GM23338 (cell line): ENCODE results near the gene TKFC. TPM values are rescaled to one million over a fixed set of nuclear protein-coding genes. Genes with fewer than 3 reads are reported as not detected.

Experiments used
- ATAC-seq: fragments of 200-7000 bp; cut with Tn5 transposase; 3 replicates; pipeline ENCODE4 v1.9.1; 2020
- DNase-seq: peaks from one replicate; pipeline ENCODE4 v3.0.0-alpha.2; 2015; ENCODE audit warnings: low spot score
- H2AFZ ChIP-seq: fragments of 200-600 bp; sonication (generic); 2 replicates; pipeline ENCODE4 v1.8.0; 2016; ENCODE audit warnings: antibody characterized with exemption, mild to moderate bottlenecking, moderate library complexity
- H3F3A ChIP-seq: fragments of 200-600 bp; sonication (generic); replicated peaks from 2 replicates; pipeline ENCODE4 v1.8.0; 2017; ENCODE audit warnings: antibody characterized with exemption, mixed run types, low read depth
- H3K27ac ChIP-seq: fragments of 200-600 bp; sonication (generic); 2 replicates; pipeline ENCODE4 v1.6.1; 2016; ENCODE audit warnings: low read depth
- H3K27me3 ChIP-seq: fragments of 200-600 bp; sonication (generic); 2 replicates; pipeline ENCODE4 v1.8.0; 2016; ENCODE audit warnings: mild to moderate bottlenecking, mixed run types, moderate library complexity; ENCODE audit not compliant: insufficient read depth
- H3K36me3 ChIP-seq: fragments of 200-600 bp; sonication (generic); 2 replicates; pipeline ENCODE4 v1.8.0; 2016; ENCODE audit warnings: mild to moderate bottlenecking; ENCODE audit not compliant: insufficient read depth
- H3K4me1 ChIP-seq: fragments of 200-600 bp; sonication (generic); 2 replicates; pipeline ENCODE4 v1.8.0; 2016; ENCODE audit warnings: mild to moderate bottlenecking, moderate library complexity; ENCODE audit not compliant: insufficient read depth
- H3K4me2 ChIP-seq: fragments of 200-600 bp; sonication (generic); 2 replicates; pipeline ENCODE4 v1.7.1; 2017; ENCODE audit warnings: mixed run types
- H3K4me3 ChIP-seq: fragments of 200-600 bp; sonication (generic); 2 replicates; pipeline ENCODE4 v1.6.1; 2016; ENCODE audit warnings: mixed run types
- H3K79me2 ChIP-seq: fragments of 200-600 bp; sonication (generic); replicated peaks from 2 replicates; pipeline ENCODE4 v1.8.0; 2017; ENCODE audit warnings: mild to moderate bottlenecking; ENCODE audit not compliant: insufficient read depth
- H3K9me2 ChIP-seq: fragments of 200-600 bp; sonication (generic); 2 replicates; pipeline ENCODE4 v1.8.0; 2017; ENCODE audit not compliant: insufficient read depth
- H4K20me1 ChIP-seq: fragments of 200-600 bp; sonication (generic); replicated peaks from 2 replicates; pipeline ENCODE4 v1.8.0; 2017; ENCODE audit warnings: mild to moderate bottlenecking; ENCODE audit not compliant: insufficient read depth
- H3K27ac Mint-ChIP-seq: 2 replicates; pipeline ENCODE4 v1.8.0; 2020; ENCODE audit warnings: inconsistent platforms, mild to moderate bottlenecking, moderate library complexity, mixed read lengths
- H3K27me3 Mint-ChIP-seq: 3 replicates; pipeline ENCODE4 v1.8.0; 2022; ENCODE audit warnings: low read depth, mild to moderate bottlenecking, moderate library complexity, mixed read lengths, inconsistent platforms; ENCODE audit not compliant: insufficient read depth, poor library complexity
- H3K36me3 Mint-ChIP-seq: 3 replicates; pipeline ENCODE4 v1.8.0; 2021; ENCODE audit warnings: low read depth, mild to moderate bottlenecking, inconsistent platforms, moderate library complexity, mixed read lengths
- H3K4me1 Mint-ChIP-seq: 3 replicates; pipeline ENCODE4 v1.8.0; 2020; ENCODE audit warnings: mild to moderate bottlenecking, inconsistent platforms, mixed read lengths
- H3K4me3 Mint-ChIP-seq: 3 replicates; pipeline ENCODE4 v1.8.0; 2021; ENCODE audit warnings: moderate library complexity, mild to moderate bottlenecking, inconsistent platforms, mixed read lengths
- H3K9me3 Mint-ChIP-seq: 3 replicates; pipeline ENCODE4 v1.8.0; 2020; ENCODE audit warnings: moderate library complexity, mild to moderate bottlenecking, inconsistent platforms, mixed read lengths
- CTCF ChIP-seq, 2 experiments: fragments of 200-600 bp in 1 of 2; sonication (generic) in 1 of 2; conservative IDR thresholded peaks; 2 replicates each; pipeline versions ENCODE4 v1.5.1 to v1.6.1; 2016 to 2017; ENCODE audit warnings: antibody characterized with exemption in 2 of 2, low read depth in 2 of 2, mild to moderate bottlenecking in 2 of 2, moderate library complexity in 1 of 2
- EZH2 ChIP-seq: fragments of 200-600 bp; sonication (generic); IDR thresholded peaks from one replicate; pipeline ENCODE4 v1.8.0; 2017; ENCODE audit warnings: antibody characterized with exemption, mild to moderate bottlenecking, low read depth; ENCODE audit not compliant: unreplicated experiment
- EZH2phosphoT487 ChIP-seq: fragments of 200-600 bp; sonication (generic); IDR thresholded peaks from one replicate; pipeline ENCODE4 v1.8.1; 2018; ENCODE audit warnings: antibody characterized with exemption; ENCODE audit not compliant: unreplicated experiment
- REST ChIP-seq: IDR thresholded peaks from one replicate; pipeline ENCODE4 v1.6.1; 2018; ENCODE audit warnings: antibody characterized with exemption; ENCODE audit not compliant: unreplicated experiment
- STAT1 ChIP-seq: IDR thresholded peaks from one replicate; pipeline ENCODE4 v1.6.1; 2016; ENCODE audit warnings: antibody characterized with exemption; ENCODE audit not compliant: unreplicated experiment
- ZNF331 ChIP-seq: fragments of 250-450 bp; sonication (Bioruptor Pico); IDR thresholded peaks from 2 replicates; pipeline ENCODE4 v1.5.0; 2020; ENCODE audit warnings: low read depth, mild to moderate bottlenecking, moderate library complexity
- polyA plus RNA-seq: library from polyadenylated mRNA; unstranded; fragments of >200 nt; fragmentation: Nextera tagmentation; extraction: Ambion mirVana; gene quantifications from 2 replicates; pipeline ENCODE4 v1.2.1, GENCODE V29; 2016
- total RNA-seq: library from RNA; depleted of rRNA; stranded (reverse); fragments of >200 nt; shearing (Covaris generic); gene quantifications from 2 replicates; pipeline ENCODE4 v1.2.3, GENCODE V29; 2014

Gene TKFC
- total and polyA plus RNA-seq, 2 experiments from 2014 or later: 21.7 to 46.9 TPM

GRCh38 chr11:61368646-61369045, 35.6 kb downstream of the TKFC start:
- Histone ChIP-seq H3K4me2 (no peak overlapping the region), H3F3A (peaks cover 8% of the 10 kb centered on the region; the same call in 1 of the 2 replicates), H4K20me1 (peaks cover 9% of the 10 kb centered on the region), H3K27me3 (no peaks in the 10 kb centered on the region), H3K36me3 (peaks cover 53% of the 10 kb centered on the region), H3K9me2 (no peaks in the 10 kb centered on the region), H2AFZ (no peak overlapping the region), H3K27ac (no peak overlapping the region), H3K79me2 (peaks cover 7% of the 10 kb centered on the region), H3K4me1 (no peaks in the 10 kb centered on the region), H3K4me3 (no peak overlapping the region)
- Mint-ChIP-seq H3K27me3 (peaks cover 5% of the 10 kb centered on the region), H3K36me3 (peaks cover 93% of the 10 kb centered on the region), H3K27ac (no peak overlapping the region), H3K4me1 (peaks cover 2% of the 10 kb centered on the region; the same call in 1 of the 3 replicates), H3K4me3 (no peak overlapping the region; the same call in 2 of the 3 replicates), H3K9me3 (peaks cover 31% of the 10 kb centered on the region)
- no peak for DNase-seq
- no peak for ATAC-seq
- TF ChIP-seq ZNF331 (CRISPR knock-in tag): no peak
- no peak for TF ChIP-seq EZH2
- TF ChIP-seq STAT1: no peak
- TF ChIP-seq REST: no peak
- TF ChIP-seq EZH2phosphoT487: no peak

GRCh38 chr11:61369372-61370348, 36.6 kb downstream of the TKFC start:
- no peak for TF ChIP-seq CTCF (conservative IDR thresholded peaks at IDR 0.05; ENCODE audit: low read depth in 2 of 2)
- Histone ChIP-seq H3K4me1 (no peaks in the 10 kb centered on the region), H3K4me2 (no peak overlapping the region), H2AFZ (no peak overlapping the region), H3F3A (peaks cover 3% of the 10 kb centered on the region; the same call in 1 of the 2 replicates), H3K36me3 (peaks cover 59% of the 10 kb centered on the region), H3K79me2 (no peaks in the 10 kb centered on the region), H3K27me3 (no peaks in the 10 kb centered on the region), H4K20me1 (peaks cover 5% of the 10 kb centered on the region), H3K4me3 (no peak overlapping the region), H3K27ac (no peak overlapping the region), H3K9me2 (no peaks in the 10 kb centered on the region)
- Mint-ChIP-seq H3K27me3 (peaks cover 5% of the 10 kb centered on the region), H3K4me3 (no peak overlapping the region), H3K9me3 (peaks cover 42% of the 10 kb centered on the region), H3K27ac (no peak overlapping the region), H3K36me3 (peaks cover 92% of the 10 kb centered on the region), H3K4me1 (no peaks in the 10 kb centered on the region)
- DNase-seq (no peak), ATAC-seq (no peak)
